Ascending aorta (tissue), 2 donors: ENCODE measurements around the gene HDLBP. TPM values are rescaled to one million over a fixed set of nuclear protein-coding genes. Genes with fewer than 3 reads are reported as not detected.

Experiments used
- DNase-seq, 2 donors: peaks; one replicate each; pipeline ENCODE4 v3.0.0-alpha.2; 2019; ENCODE audit warnings: low spot score in 2 of 2
- H3K27ac ChIP-seq, 2 donors: fragments of 200-600 bp; sonication (generic); one replicate each; pipeline ENCODE4 v1.5.1; 2016 to 2017; ENCODE audit warnings: mild to moderate bottlenecking in 1 of 2
- H3K27me3 ChIP-seq: fragments of 200-600 bp; sonication (generic); one replicate; pipeline ENCODE4 v1.5.1; 2017
- H3K36me3 ChIP-seq, 2 donors: fragments of 200-600 bp; sonication (generic); one replicate each; pipeline ENCODE4 v1.5.1; 2016
- H3K4me1 ChIP-seq, 2 donors: fragments of 200-600 bp; sonication (generic); one replicate each; pipeline ENCODE4 v1.5.1; 2016 to 2017; ENCODE audit warnings: mild to moderate bottlenecking in 1 of 2
- H3K4me3 ChIP-seq, 2 donors: fragments of 200-600 bp; sonication (generic); one replicate each; pipeline ENCODE4 v1.5.1; 2016 to 2017; ENCODE audit warnings: mild to moderate bottlenecking in 1 of 2
- H3K9me3 ChIP-seq, 2 donors: fragments of 200-600 bp; sonication (generic); one replicate each; pipeline ENCODE4 v1.5.1; 2016
- CTCF ChIP-seq, 3 experiments: fragments of 200-600 bp in 2 of 3; fragments of 450-650 bp in 1 of 3; sonication (generic) in 2 of 3; IDR thresholded peaks; one replicate each; pipeline ENCODE4 v1.5.1; 2016 to 2019; ENCODE audit warnings: antibody characterized with exemption in 3 of 3, mild to moderate bottlenecking in 1 of 3, moderate library complexity in 1 of 3
- intact Hi-C: fragments of 100-400 bp; cut with DNase I; formaldehyde crosslinking; loops from one replicate; pipeline ENCODE4 v1.15.1; 2023
- total RNA-seq: library from RNA; depleted of rRNA; stranded (reverse); fragments of >200 nt; gene quantifications from one replicate; pipeline ENCODE4 v1.1.0, GENCODE V29; 2016

HDLBP gene
- total RNA-seq, 1 donor from 2014 or later: 308 TPM

- intact Hi-C loops: loop anchor here (10.0 kb wide), 1 partner anchor 383 kb away; the partner anchor contains the start of gene D2HGDH
- Histone ChIP-seq H3K9me3 (no peaks in the 10 kb centered on the region), H3K4me3 (no peak overlapping the region), H3K36me3 (peaks cover 53 to 66% of the 10 kb centered on the region in 2 donors), H3K27me3 (no peaks in the 10 kb centered on the region), H3K4me1 (peaks cover 0 to 4% of the 10 kb centered on the region in 2 donors), H3K27ac (no peak overlapping the region)
- DNase-seq: no peak
- TF ChIP-seq CTCF (IDR thresholded peaks at IDR 0.05): no peak
These were observed 36.2 kb upstream of the HDLBP start for GRCh38 chr2:241351640-241352031.

DNA sequence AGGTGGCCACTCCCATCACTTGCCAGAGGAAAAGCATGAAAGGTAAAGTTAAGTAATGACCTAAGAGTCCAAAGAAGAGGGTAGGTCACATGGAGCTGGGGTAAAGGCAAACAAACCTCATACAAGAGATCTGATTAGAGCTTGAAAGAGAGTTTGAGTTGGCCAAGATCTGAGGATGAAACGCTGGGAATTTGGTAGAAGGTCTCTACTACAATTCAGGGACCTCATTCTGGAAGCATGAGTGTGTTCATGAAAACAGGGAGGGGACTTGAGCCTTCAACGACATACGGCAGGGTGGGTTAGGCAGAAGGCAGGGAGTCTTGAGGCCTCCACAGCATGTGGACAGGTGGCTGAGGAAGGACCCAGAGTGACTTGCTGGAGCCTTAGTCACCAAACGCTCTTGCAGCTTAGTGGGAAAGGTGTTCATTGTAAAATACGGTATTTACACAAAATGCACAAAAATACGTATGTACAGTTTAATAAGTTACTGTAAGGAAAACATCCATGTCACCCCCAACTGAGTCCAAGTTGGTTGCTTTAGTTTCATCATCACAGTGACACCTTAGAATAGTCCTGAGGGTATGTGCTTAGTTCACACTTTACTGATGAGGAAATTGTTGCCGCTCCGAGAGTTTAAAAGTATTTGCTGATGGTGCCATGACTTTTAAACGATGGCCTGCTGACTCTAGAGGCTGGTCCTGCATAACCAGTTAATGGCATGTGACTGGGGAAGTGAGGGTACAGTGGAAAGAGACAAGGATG is 35.6 kb upstream of the HDLBP start:
- intact Hi-C loops: loop anchor here (10.0 kb wide), 1 partner anchor 384 kb away; the partner anchor contains the start of gene D2HGDH
- Histone ChIP-seq H3K27ac (no peak overlapping the region), H3K4me1 (peaks cover 0 to 4% of the 10 kb centered on the region in 2 donors), H3K9me3 (no peaks in the 10 kb centered on the region), H3K4me3 (no peak overlapping the region), H3K36me3 (peaks cover 59 to 72% of the 10 kb centered on the region in 2 donors), H3K27me3 (no peaks in the 10 kb centered on the region)
- no peak for TF ChIP-seq CTCF (IDR thresholded peaks at IDR 0.05)
- DNase-seq: no peak

DNA sequence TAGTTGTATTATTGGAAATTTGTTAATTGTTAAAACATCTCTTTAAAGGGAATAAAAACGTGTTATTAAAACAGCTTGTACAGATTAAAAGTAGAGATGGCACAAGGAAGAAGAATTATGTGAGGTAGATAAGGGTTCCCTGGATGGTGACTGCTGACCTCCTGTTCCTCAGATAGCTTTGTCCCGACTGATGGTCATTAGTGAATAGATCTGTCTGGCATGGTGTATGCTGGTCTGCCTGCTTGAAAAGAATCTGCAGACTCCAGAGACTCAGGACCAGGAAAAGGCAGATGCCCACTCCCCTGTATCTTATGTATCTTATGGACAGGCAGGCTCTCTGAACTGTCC is 35.0 kb upstream of the HDLBP start:
- H3K4me1 ChIP-seq: peaks cover 0 to 4% of the 10 kb centered on the region in 2 donors
- DNase-seq: no peak
- no peak overlapping the region for H3K27ac ChIP-seq
- TF ChIP-seq CTCF (IDR thresholded peaks at IDR 0.05): no peak
- H3K4me3 ChIP-seq: no peak overlapping the region
- H3K9me3 ChIP-seq: no peaks in the 10 kb centered on the region
- intact Hi-C loops: loop anchor here (10.0 kb wide), 1 partner anchor 384 kb away; the partner anchor contains the start of gene D2HGDH
- peaks cover 65 to 77% of the 10 kb centered on the region in 2 donors for H3K36me3 ChIP-seq
- H3K27me3 ChIP-seq: no peaks in the 10 kb centered on the region

DNA sequence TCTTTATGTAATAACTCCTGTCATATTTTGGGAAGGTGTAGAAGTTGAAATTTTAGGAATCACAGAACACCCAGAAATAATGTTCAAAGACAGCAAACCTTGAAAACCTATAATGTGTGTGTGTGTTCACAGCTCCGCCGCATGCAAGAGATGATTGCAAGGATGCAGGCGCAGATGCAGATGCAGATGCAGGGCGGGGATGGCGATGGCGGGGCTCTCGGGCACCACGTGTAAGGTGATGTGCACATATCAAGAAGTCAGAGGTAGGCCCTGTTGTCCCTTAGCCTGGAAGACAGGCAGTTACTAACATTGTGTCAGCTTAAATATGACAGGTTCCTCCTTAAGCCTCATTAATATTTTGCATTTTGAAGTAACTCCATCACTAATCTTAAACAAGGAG is 34.5 kb upstream of the HDLBP start:
- Histone ChIP-seq H3K4me3 (no peak overlapping the region), H3K36me3 (peaks cover 70 to 83% of the 10 kb centered on the region in 2 donors), H3K27me3 (no peaks in the 10 kb centered on the region), H3K4me1 (peaks cover 0 to under 1% of the 10 kb centered on the region in 2 donors), H3K9me3 (no peaks in the 10 kb centered on the region), H3K27ac (no peak overlapping the region)
- intact Hi-C loops: loop anchor here (10.0 kb wide), 1 partner anchor 385 kb away; the partner anchor contains the start of gene D2HGDH
- no peak for DNase-seq
- TF ChIP-seq CTCF (IDR thresholded peaks at IDR 0.05): no peak

DNA sequence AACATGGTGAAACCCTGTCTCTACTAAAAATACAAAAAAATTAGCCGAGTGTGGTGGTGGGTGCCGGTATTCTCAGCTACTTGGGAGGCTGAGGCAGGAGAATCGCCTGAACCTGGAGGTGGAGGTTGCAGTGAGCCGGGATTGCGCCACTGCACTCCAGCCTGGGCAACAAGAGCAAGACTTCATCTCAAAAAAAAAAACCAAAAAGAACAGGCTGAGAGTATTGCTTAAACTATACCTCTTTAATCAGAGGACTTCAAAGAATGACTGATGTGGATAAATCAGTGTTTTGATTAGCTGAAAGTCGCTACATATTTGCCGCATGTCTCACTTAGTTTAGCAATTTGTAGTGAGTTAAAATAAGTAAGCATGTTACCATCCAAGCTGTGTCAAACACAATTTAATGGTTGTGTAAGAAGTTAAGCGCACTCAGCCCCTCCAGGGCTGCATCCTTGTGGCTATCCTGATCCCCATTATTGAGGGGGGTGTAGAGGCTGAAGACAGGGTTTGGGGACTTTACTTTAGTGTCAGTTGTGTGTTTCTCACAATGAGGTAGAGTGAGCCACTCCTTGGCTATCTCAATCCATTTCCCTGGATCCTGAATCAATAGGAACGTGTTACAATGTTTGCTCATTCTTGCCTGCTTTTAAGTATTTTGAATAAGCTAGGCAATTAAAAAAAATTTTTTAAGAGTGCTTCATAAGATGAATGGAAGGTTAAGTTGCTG is 29.6 kb upstream of the HDLBP start:
- no peaks in the 10 kb centered on the region for H3K4me1 ChIP-seq
- H3K36me3 ChIP-seq: peaks cover 87 to 90% of the 10 kb centered on the region in 2 donors
- H3K27me3 ChIP-seq: no peaks in the 10 kb centered on the region
- intact Hi-C loops: no loop called here
- H3K4me3 ChIP-seq: no peak overlapping the region
- no peak overlapping the region for H3K27ac ChIP-seq
- TF ChIP-seq CTCF (IDR thresholded peaks at IDR 0.05): no peak
- H3K9me3 ChIP-seq: no peaks in the 10 kb centered on the region
- no peak for DNase-seq
